AG04449 (cell line): ENCODE measurements around the gene AP3S2.
A peak's percentile ranks its signal among the peaks of the same experiment; 100 is the strongest.

ENCODE experiments used
- CTCF ChIA-PET: fragments of 350-600 bp; formaldehyde crosslinking; extraction: SDS; loops from one replicate; lab custom pipeline; 2021; ENCODE audit warnings: antibody characterized with exemption; lab: Yijun Ruan, JAX
- POLR2A ChIA-PET: fragments of 400-600, 350-600 bp; formaldehyde crosslinking; extraction: SDS; loops from one replicate; lab custom pipeline; 2020; ENCODE audit warnings: antibody characterized with exemption, inconsistent platforms; lab: Yijun Ruan, JAX
- DNase-seq: peaks from one replicate; pipeline ENCODE4 v3.0.0-alpha.2; 2010; ENCODE audit warnings: low read depth, low spot score
- H3K4me3 ChIP-seq: 2 replicates; pipeline ENCODE4 v1.5.1; 2011; ENCODE audit warnings: low read depth, mild to moderate bottlenecking, control low read depth, low read length
- TF ChIP-seq, protein P1 (sequence below): IDR thresholded peaks from one replicate; pipeline ENCODE4 v1.5.1; 2011; ENCODE audit warnings: mild to moderate bottlenecking, moderate library complexity, low read length, control low read depth, inconsistent platforms; ENCODE audit not compliant: insufficient read depth; ENCODE audit errors: missing control alignments

The AP3S2 gene

DNA sequence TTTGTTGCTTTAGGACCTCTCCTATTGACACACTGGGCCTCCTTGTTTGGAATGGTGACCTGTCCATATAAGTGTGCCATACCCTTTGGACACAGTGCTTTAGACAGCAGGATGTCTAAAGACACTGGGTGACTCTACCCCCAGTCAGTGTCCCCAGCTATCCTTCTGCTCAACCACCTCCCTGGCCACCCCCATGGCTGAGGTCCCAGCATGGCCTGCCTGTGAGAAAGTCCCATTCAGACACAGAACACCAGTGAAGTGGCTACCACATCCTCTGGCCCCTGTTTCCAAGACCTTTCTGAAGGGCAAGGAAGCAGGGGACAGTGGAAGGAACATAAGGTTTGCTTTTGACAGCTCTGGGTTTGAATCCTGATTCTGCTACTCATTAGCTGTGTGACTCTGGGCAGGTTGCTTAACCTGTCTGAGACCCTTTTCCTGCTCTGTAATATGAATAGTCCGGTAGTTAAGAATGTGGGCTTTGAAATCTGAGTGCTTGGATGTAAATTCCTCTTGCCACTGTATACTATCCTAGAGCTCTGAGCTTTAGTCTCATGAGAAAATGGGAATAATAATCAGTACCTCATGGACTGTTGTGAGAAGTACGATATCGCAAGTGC is 6.3 kb upstream of the AP3S2 start:
- H3K4me3 ChIP-seq, result no peak overlapping the region
- POLR2A ChIA-PET, result no interaction called here
- CTCF ChIA-PET, result interaction anchor here (1.6 to 3.4 kb wide), 4 partner anchors 11 to 171 kb away, joined by 4 to 40 read pairs (median 9); no protein-coding TSS in a partner anchor
- DNase-seq, result no peak
- TF ChIP-seq, protein P1, sequence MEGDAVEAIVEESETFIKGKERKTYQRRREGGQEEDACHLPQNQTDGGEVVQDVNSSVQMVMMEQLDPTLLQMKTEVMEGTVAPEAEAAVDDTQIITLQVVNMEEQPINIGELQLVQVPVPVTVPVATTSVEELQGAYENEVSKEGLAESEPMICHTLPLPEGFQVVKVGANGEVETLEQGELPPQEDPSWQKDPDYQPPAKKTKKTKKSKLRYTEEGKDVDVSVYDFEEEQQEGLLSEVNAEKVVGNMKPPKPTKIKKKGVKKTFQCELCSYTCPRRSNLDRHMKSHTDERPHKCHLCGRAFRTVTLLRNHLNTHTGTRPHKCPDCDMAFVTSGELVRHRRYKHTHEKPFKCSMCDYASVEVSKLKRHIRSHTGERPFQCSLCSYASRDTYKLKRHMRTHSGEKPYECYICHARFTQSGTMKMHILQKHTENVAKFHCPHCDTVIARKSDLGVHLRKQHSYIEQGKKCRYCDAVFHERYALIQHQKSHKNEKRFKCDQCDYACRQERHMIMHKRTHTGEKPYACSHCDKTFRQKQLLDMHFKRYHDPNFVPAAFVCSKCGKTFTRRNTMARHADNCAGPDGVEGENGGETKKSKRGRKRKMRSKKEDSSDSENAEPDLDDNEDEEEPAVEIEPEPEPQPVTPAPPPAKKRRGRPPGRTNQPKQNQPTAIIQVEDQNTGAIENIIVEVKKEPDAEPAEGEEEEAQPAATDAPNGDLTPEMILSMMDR, result no peak

GRCh38 chr15:89899295-89899945 is 5.6 kb upstream of the AP3S2 start:
- no peak overlapping the region for H3K4me3 ChIP-seq
- ChIA-PET POLR2A (no interaction called here), CTCF (interaction anchor here (1.2 to 3.4 kb wide), 6 partner anchors 11 to 189 kb away, joined by 3 to 40 read pairs (median 5); no protein-coding TSS in a partner anchor)
- TF ChIP-seq, protein P1, result no peak
- no peak for DNase-seq

DNA sequence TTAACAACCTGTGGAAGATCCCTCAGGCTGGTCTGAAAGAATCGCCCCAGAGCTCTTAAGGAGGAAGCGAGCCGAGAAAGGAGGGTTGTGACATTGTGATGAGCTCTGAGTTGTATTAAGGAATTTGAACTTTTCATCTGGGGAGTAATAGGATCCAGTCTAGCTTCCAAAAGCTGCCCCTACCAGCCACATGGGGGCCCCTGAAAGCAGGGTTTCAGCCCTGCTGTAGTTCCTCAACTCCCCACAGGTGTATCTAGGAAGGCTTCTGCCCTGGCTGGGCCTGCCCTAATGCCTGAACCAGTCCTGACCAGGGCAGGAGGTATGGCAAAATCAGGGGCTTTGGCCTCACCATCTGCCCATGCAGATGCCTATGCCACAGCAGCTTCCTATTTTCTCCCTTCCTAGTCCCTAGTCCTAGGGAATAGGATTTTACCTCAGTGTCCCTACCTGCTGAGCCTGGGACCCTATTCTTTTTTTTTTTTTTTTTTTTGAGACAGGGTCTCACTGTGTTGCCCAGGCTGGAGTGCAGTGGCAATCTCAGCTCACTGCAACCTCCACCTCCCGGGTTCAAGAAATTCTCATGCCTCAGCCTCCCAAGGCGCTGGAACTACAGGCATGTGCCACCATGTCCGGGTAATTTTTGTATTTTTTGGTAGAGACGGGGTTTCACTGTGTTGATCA is 5.0 kb upstream of the AP3S2 start:
- ChIA-PET POLR2A (interaction anchor here (0.9 kb wide), 1 partner anchor 14 kb away, joined by 3 read pairs; the partner anchor contains the start of gene ARPIN), CTCF (interaction anchor here (0.6 to 3.4 kb wide), 12 partner anchors 11 to 322 kb away, joined by 3 to 40 read pairs (median 6); no protein-coding TSS in a partner anchor)
- TF ChIP-seq, protein P1, result peak; percentile 65
- no peak for DNase-seq
- no peak overlapping the region for H3K4me3 ChIP-seq

DNA sequence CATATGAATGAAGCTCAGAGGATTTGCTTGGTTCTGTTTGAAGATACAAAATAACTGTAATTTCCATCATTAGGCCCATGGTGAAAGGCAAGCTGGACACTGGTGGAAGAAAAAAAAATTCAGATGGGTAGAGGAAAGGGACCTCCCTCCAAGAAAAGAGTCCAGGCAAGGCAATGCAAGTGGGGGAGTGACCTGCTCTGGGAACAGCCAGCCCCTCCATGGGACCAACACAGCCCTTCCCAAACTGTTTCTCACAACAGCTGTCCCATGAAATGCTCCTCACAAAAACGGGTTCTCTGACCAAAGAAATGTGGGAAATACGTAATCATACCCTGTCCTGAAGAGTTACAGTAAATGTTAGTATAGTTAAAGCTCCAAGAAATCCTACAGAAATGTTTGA is 4.4 kb upstream of the AP3S2 start:
- ChIA-PET CTCF (interaction anchor here (0.6 to 3.4 kb wide), 12 partner anchors 10 to 323 kb away, joined by 3 to 40 read pairs (median 6); no protein-coding TSS in a partner anchor), POLR2A (interaction anchor here (0.9 kb wide), 1 partner anchor 15 kb away, joined by 3 read pairs; the partner anchor contains the start of gene ARPIN)
- no peak for DNase-seq
- no peak overlapping the region for H3K4me3 ChIP-seq
- TF ChIP-seq, protein P1, result no peak

DNA sequence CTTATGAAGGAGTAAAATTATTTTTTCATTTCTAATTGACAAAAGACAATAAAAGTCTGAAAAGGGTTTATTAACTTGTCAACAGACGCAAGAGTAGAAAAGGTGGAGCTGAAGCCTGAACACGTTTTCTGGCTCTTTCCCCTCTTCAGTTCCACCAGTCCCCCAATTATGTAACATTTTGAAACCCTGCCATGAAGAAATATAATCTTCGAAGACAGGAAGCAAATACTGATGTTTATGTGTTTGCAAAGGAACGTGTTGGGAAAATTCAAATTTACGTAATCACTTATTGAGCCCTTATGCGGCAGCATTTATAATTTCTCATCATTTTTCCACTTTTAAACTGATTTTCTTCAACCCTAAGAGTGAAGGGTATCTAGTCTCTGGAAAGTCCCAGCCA is 767 bp downstream of the AP3S2 start:
- DNase-seq, result no peak

More for the DNA sequence above, 767 bp downstream of the AP3S2 start:
- POLR2A ChIA-PET, result no interaction called here
- peak overlapping the region; percentile 91 for H3K4me3 ChIP-seq
- CTCF ChIA-PET, result interaction anchor here (0.9 to 12.6 kb wide), 5 partner anchors 16 to 154 kb away, joined by 4 to 339 read pairs (median 7); no protein-coding TSS in a partner anchor
- TF ChIP-seq, protein P1, result no peak
